HepG2 (cell line): ENCODE data around the gene DCLK1. TPM values are rescaled to one million over a fixed set of nuclear protein-coding genes. Genes with fewer than 3 reads are reported as not detected.

Source experiments
- PREB ChIP-seq: sonication (generic); formaldehyde crosslinking; IDR thresholded peaks from 2 replicates; pipeline ENCODE4 v1.4.0; 2020; ENCODE audit warnings: missing genetic modification reagents
- RBM22 ChIP-seq: fragments of 200-400 bp; formaldehyde crosslinking; optimal IDR thresholded peaks from 2 replicates; pipeline ENCODE3; 2017; ENCODE audit warnings: mild to moderate bottlenecking, low read length, moderate library complexity
- RNF219 ChIP-seq: sonication (generic); formaldehyde crosslinking; IDR thresholded peaks from 2 replicates; pipeline ENCODE4 v1.5.0; 2020; ENCODE audit warnings: mild to moderate bottlenecking, missing genetic modification reagents
- ZBED4 ChIP-seq: sonication (generic); formaldehyde crosslinking; IDR thresholded peaks from 2 replicates; pipeline ENCODE4 v1.4.0; 2020; ENCODE audit warnings: missing genetic modification reagents, borderline replicate concordance
- ZMYM2 ChIP-seq: sonication (generic); formaldehyde crosslinking; IDR thresholded peaks from 2 replicates; pipeline ENCODE4 v1.8.0; 2022; ENCODE audit warnings: mild to moderate bottlenecking, missing genetic modification reagents
- ZNF557 ChIP-seq: sonication (generic); formaldehyde crosslinking; IDR thresholded peaks from 2 replicates; pipeline ENCODE4 v1.4.0; 2020; ENCODE audit warnings: missing genetic modification reagents
- polyA plus RNA-seq, 8 experiments: library from polyadenylated mRNA; depleted of rRNA in 3 of 8; stranded (reverse) in 7 of 8; unstranded in 1 of 8; fragments of >200 nt; fragmentation: Illumina TruSeq in 4 of 8; extraction: Trizol in 4 of 8; gene quantifications; 2 replicates each; pipeline versions ENCODE4 v1.2.1 to v1.2.3, GENCODE V29; 2011 to 2016; ENCODE audit warnings: low read depth in 4 of 8, missing spikeins in 1 of 8, mixed read lengths in 1 of 8; ENCODE audit not compliant: insufficient read depth in 1 of 8
- total RNA-seq, 5 experiments: library from RNA; depleted of rRNA; stranded (reverse); fragments of >200 nt; fragmentation: Illumina TruSeq; extraction: Trizol; gene quantifications; 2 replicates each; pipeline ENCODE4 v1.2.3, GENCODE V29; 2016; ENCODE audit warnings: low read depth in 1 of 5

Gene DCLK1
- total and polyA plus RNA-seq, 2 of the 13 experiments (the other 11 are each of a cell fraction or from before 2014, with no cell fraction given), result not detected

- TF ChIP-seq PREB (CRISPR knock-in tag), result no peak
- no peak for TF ChIP-seq ZBED4 (CRISPR knock-in tag)
- no peak for TF ChIP-seq RNF219 (CRISPR knock-in tag)
- TF ChIP-seq ZNF557 (CRISPR knock-in tag), result no peak
- no peak for TF ChIP-seq RBM22
- TF ChIP-seq ZMYM2 (CRISPR knock-in tag), result no peak
These were observed 32.1 kb upstream of the DCLK1 start (continued) for GRCh38 chr13:36163286-36163685.
